ENCODE results near the gene CAMK2D. TPM values are rescaled to one million over a fixed set of nuclear protein-coding genes. Genes with fewer than 3 reads are reported as not detected.

The CAMK2D gene
- total RNA-seq, 1 donor from 2014 or later, result 57.6 TPM

DNA sequence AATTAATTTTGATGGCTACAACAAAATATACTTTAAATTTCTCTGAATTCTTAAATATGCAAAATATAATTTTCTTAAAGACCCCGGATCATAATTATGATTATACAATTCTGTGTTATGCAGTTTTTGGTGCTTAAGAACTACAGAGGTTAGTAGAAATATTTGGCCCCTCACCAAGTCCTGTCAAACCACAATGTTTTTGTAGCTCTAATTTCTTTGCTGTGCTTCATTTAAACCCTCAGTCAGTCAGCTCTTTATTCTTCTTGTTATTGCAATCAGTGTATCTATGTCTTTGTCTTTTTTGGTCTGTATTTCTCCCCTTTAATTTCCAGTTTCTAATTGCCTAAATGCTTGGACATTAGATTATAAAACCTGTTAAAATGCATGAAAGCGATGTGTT lies 186.1 kb downstream of the CAMK2D start:
- Mint-ChIP-seq H3K27ac (no peak overlapping the region), H3K9me3 (peaks cover 5% of the 10 kb centered on the region), H3K27me3 (no peaks in the 10 kb centered on the region), H3K4me1 (ENCODE audit: unreplicated experiment) (peaks cover 28% of the 10 kb centered on the region), H3K4me3 (no peak overlapping the region), H3K36me3 (no peaks in the 10 kb centered on the region)
- no peak for DNase-seq (ENCODE audit: extremely low spot score, unreplicated experiment)
- TF ChIP-seq, protein P1, sequence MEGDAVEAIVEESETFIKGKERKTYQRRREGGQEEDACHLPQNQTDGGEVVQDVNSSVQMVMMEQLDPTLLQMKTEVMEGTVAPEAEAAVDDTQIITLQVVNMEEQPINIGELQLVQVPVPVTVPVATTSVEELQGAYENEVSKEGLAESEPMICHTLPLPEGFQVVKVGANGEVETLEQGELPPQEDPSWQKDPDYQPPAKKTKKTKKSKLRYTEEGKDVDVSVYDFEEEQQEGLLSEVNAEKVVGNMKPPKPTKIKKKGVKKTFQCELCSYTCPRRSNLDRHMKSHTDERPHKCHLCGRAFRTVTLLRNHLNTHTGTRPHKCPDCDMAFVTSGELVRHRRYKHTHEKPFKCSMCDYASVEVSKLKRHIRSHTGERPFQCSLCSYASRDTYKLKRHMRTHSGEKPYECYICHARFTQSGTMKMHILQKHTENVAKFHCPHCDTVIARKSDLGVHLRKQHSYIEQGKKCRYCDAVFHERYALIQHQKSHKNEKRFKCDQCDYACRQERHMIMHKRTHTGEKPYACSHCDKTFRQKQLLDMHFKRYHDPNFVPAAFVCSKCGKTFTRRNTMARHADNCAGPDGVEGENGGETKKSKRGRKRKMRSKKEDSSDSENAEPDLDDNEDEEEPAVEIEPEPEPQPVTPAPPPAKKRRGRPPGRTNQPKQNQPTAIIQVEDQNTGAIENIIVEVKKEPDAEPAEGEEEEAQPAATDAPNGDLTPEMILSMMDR (conservative IDR thresholded peaks at IDR 0.05), result no peak

DNA sequence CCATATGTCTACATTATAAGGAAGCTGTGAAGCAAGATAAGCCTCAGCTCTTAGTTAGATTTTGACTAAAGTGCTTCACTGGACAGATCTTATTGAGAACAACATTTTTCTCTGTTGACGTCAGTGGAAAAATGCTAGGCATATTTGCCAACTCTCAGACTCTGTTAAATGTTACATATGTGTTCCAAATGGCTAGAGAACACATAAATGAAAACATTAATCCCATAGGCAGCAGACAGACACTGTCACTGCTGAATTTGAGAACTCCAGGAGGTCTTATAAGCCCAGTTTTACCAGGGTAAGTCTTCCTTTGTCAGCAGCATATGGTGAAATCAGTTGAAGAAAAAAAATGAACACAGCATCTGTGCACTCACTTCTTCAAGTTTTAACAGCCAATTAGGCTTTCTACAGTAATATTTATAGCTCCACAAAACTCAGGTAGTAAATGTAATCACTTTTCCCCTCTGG lies 186.9 kb downstream of the CAMK2D start:
- Mint-ChIP-seq H3K9me3 (peaks cover 5% of the 10 kb centered on the region), H3K4me1 (ENCODE audit: unreplicated experiment) (peaks cover 28% of the 10 kb centered on the region), H3K4me3 (no peak overlapping the region), H3K36me3 (no peaks in the 10 kb centered on the region), H3K27ac (peak overlapping the region; percentile 4), H3K27me3 (no peaks in the 10 kb centered on the region)
- DNase-seq (ENCODE audit: extremely low spot score, unreplicated experiment), result no peak
- TF ChIP-seq, protein P1 (conservative IDR thresholded peaks at IDR 0.05), result no peak

DNA sequence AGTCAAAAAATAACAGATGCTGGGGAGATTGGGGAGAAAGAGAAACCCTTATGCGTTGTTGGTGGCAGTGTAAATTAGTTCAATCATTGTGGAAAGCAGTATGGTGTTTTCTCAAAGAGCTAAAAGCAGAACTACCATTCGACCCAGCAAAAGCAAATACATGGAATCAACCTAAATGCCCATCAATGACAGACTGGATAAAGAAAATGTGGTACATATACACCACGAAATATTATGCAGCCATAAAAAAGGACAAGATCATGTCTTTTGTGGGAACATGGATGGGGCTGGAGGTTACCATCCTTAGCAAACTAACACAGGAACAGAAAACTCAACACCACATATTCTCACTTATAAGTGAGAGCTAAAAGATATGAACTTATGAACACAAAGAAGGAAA lies 188.9 kb downstream of the CAMK2D start:
- Mint-ChIP-seq H3K27me3 (no peaks in the 10 kb centered on the region), H3K4me1 (ENCODE audit: unreplicated experiment) (peaks cover 24% of the 10 kb centered on the region), H3K27ac (no peak overlapping the region), H3K36me3 (no peaks in the 10 kb centered on the region), H3K4me3 (no peak overlapping the region), H3K9me3 (peaks cover 5% of the 10 kb centered on the region)
- TF ChIP-seq, protein P1 (conservative IDR thresholded peaks at IDR 0.05), result no peak
- DNase-seq (ENCODE audit: extremely low spot score, unreplicated experiment), result no peak

DNA sequence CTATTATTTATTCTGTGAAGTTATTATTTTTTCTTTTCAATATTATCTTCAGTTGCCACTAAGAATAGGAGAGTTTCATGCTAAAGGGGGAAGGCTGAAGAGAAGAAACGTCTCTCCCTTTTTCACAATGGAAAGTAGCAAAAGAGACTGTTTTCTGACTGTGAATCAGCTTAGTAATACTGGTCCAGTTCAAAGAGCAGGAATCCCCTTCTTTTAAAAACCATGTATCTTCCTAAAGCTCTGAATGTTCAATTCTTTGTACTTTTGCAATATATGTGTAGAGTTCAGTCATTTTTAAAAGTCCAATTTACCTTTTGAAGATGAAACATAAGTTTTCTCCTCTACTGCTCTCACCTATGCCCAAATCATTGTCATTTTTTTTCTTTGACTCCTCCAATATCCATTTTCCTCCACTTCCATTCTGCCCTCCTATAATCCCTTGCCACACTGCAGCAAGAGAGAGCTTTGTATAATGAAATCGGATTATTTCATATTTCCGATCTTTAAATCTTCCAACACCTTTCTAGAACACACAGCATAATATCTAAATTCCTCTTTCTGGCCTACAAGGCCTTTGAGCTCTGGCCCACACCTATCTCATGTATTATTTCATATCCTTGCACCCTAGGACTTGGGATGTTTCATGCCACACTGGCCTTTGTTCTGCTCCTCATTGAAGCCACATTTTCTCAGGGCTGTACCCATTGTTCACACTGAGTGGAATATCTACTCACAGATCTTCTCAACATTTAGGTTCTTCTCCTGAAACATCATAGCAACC lies 195.3 kb downstream of the CAMK2D start:
- TF ChIP-seq, protein P1 (conservative IDR thresholded peaks at IDR 0.05), result no peak
- Mint-ChIP-seq H3K9me3 (no peaks in the 10 kb centered on the region), H3K36me3 (peaks cover 9% of the 10 kb centered on the region), H3K4me1 (ENCODE audit: unreplicated experiment) (peaks cover 5% of the 10 kb centered on the region), H3K4me3 (no peak overlapping the region), H3K27ac (no peak overlapping the region), H3K27me3 (no peaks in the 10 kb centered on the region)
- DNase-seq (ENCODE audit: extremely low spot score, unreplicated experiment), result no peak

DNA sequence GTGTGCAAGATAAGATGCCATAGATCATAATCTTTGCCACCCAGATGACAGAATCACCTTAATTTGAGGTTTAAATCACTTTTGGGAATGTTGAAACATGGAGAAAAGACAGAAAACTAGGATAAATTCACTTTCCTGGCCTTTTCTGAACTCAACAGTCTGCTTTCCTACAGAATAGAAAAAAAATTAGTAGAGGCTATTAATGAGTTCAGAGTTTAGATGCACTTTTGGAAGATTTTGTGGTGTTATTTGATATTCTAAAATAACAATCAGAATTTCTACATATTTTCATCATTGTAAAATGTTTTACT lies 195.9 kb downstream of the CAMK2D start:
- no peak for DNase-seq (ENCODE audit: extremely low spot score, unreplicated experiment)
- peaks cover 12% of the 10 kb centered on the region for H3K36me3 Mint-ChIP-seq
- H3K4me1 Mint-ChIP-seq (ENCODE audit: unreplicated experiment), result peaks cover 8% of the 10 kb centered on the region
- no peaks in the 10 kb centered on the region for H3K9me3 Mint-ChIP-seq
- TF ChIP-seq, protein P1 (conservative IDR thresholded peaks at IDR 0.05), result no peak
- H3K27me3 Mint-ChIP-seq, result no peaks in the 10 kb centered on the region
- H3K27ac Mint-ChIP-seq, result no peak overlapping the region
- H3K4me3 Mint-ChIP-seq, result no peak overlapping the region
